Activated T-cell treated with anti-CD3 and anti-CD28 coated beads, Interleukin-2, amount 50 U/mL, for 48 hours (primary cell): ENCODE measurements around the gene RDH14.

ENCODE experiments used
- DNase-seq, 2 experiments: peaks; one replicate each; pipeline ENCODE4 v3.0.0-alpha.2; 2020

RDH14 gene

DNA sequence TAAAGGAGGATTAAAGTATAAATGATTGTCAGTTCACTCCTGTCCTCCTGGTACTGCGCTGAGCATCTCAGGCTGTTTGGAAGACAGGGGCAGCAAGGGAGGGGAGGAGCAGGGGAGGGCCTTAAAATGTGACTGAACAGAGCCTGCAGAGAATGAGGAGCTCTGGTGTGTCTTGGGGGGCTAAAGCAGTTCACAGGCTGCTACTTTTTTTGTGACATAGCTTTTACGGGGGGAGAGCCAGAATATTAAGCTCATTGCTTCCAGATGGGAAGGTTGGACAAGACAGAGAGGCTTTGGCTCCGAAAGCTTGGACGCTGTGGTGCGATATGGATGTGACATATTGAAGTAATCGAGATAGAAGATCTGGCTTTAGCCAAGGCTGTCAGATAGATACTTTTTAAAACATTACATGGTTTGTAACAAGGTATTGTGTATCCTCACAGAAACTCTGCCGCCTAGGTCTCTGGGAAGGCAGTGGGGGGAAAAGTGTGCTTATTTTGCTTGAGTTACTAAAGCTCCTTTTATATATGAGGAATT is 40.5 kb downstream of the RDH14 start:
- no peak for DNase-seq

DNA sequence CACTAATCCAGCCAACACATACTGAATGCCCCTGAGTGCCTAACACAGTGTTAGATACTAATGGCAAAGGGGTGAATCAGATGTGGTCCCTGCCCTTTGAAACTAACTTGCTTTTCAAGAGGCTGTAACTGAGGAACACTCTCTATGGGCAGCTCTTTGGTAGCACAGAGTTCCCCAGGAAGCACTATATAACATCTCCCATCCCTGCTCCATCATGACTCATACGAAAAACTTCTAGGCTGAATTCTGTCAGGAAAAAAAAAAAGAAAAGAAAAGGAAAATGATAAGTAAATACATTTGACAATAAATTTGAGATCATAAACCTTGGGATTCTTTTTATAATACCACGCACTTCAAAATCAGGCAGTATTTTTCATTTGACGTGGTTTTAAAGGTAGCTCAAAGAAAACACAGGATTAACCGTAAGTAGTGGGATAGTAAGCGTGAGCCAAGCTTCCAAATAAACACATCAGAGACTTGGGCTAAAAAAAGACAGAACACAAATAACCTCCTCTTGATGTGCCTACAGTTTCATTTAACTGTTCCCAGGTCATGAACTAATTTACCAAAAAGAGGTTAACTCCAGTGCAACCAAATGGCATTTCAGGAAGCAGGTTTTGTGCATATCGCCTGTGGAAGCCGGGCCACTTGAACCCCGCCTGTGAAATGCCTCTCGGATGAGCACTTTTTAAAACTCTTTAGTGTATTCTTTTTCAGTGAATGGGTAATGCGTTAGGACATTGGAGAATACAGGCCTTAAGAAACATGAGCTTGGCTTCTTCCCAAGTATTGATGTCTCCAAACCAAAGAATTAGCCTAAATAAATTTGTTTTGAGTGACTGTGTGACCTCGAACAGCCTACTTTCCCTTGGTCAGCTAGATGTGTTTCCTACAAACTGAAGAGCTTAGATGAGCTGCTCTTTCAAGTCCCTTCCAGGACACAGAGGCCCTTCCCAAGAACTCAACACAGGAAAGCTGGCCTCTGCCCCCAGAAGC is 42.0 kb downstream of the RDH14 start:
- no peak for DNase-seq

DNA sequence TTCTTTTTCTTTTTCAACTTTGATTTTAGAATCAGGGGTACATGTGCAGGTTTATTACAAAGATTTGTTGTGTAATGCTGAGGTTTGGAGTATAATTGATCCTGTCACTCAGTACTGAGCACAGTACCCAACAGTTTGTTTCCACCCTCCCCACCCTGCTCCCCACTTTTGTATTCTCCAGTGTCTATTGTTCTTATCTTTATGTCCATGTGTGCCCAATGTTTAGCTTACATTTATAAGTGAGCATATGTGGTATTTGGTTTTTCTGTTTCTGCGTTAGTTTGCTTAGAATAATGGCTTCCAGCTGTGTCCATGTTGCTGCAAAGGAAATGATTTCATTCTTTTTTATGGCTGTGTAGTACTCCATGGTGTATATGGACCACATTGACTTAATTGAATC is 43.1 kb downstream of the RDH14 start:
- no peak for DNase-seq

DNA sequence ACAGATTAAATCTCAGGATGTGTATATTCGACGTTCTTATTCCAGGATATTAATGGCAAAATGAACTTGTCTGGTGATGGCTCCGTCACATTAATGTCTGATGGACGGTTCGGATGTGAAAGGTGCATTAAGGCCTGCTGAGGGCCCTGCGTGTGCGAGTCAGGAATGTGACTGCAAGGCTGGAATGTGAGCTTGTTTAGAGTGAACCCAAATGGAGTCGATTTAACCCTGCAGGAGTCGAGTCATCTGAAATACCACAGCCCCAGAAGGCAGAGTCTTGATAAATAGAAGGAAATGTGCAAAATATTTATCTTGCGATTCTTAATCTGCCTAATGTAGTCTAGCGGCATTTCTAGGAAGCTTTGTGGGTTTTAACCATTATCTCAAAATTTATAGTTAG is 44.3 kb downstream of the RDH14 start:
- DNase-seq: no peak

DNA sequence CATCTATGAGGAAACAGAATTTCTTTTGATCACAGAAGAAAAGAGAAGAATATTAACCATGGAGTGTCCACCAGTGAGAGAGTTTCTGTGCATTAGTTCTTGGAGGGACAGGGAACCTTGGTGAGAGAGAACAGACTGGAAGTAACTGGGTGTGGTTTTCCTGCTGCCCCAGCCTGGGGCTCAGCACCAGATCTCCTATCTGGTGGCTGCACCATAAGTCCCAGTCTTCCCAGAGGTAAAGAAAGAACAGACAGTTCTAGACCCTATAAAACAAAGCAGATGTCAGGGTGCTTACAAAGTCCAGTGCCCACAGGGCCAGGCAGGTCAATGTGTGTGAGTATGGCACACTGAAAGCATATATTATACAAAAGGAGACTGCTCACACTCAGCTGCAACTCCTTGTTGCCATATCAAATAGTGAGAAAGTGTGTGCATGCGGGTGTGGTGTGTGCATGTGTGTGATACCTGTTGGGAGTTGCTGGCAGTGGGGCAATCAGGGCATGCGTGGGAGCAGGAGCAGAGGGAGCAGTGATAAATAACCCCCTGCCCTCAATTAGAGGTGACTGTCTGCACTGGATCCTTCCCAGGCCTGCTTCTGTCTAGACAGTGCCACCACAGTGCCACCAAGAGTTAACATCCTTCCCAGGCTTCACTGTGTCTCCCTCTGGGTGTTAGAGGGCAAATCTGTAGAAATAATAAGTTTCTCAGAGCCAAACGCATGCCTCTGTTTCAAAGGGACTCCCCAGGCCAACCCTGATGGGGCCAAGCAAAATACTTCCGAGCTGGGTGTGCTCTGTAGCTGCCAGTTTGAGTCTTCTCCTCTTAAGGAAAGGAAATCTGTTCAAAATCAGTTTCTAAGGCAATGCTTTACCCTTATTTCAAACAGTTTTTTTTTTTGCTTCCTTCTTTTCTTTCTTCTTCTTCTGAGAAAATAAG is 45.7 kb downstream of the RDH14 start:
- no peak for DNase-seq

DNA sequence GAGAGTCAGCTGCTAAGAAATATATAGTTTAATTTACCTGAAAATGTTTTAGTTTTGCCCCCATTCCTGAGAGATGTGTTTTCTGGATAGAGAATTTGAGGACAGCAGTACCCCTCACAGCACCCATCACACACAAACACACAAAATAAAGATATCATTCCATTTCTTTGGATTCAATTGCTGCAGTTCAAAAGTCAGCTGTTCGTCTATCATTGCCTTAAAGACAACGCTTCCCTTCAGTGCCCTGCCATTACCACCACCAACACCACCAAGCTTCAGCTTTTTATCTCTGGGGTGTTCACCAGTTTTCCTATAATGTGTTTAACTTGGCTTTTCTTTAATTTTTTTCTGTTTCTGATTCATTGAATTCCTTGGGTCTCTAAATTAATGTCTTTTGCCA is 49.7 kb downstream of the RDH14 start:
- no peak for DNase-seq

DNA sequence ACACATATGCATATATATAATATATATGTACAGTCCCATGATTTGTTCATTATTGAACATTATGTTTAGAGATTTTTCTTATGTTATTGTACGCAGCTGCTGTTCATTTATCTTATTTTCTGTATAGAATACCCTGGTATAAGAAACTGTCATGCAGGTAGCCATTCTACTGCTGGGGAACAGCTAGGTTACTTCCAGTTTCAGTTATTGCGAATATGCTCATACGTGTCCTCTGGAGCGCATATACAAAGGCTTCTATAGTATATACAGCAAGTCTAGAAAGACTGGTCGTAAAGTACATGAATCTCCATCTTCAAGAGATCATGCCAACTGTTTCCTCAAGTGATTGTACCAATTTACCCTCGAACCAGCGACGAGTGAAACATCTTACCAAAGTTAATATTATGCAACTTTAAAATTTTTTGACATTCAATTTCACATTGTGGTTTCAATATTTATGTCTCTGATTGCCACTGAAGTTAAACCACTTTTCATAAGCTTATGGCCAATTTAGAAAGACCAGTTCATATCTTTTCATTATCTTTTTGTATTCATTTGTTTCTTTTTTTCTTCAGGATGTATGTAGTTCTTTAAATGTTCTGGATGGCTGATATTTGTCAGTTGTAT is 53.5 kb downstream of the RDH14 start:
- no peak for DNase-seq

DNA sequence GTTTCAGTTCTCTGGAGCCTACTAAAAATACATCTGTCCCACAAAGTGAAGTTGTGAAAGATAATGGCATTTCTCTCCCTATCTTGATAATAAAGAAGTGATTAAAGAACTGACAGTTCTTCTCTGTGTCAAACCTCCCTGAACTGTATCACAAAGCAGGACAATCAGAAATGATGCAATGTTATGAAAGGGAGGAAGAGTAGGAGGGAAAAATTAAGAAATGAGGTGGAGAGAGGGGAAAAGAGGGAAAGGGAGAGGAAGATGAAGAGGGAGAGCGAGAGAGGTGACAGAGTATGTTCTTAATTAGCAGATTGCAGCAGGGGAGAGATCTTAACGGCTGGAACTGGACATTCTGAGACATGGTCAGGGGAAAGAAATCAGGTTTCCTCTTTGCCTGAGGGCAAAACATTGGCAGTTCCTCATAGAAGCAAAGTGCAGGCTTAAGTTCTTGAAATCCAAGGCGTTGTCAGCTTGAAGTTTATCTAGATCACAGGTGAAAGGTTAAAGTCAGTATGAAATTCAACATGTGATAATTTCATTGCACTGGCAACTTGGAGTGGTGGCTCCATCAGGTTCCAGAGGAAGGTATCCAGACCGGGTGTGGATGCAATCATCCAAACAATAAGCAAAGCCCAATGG is 54.6 kb downstream of the RDH14 start:
- DNase-seq: no peak
